Peyer's patch (tissue), 4 donors: ENCODE data around the gene MYMX.

Source experiments
- CTCF ChIP-seq, 6 experiments: fragments of 450-650 bp in 4 of 6; fragments of 200-600 bp in 2 of 6; sonication (generic) in 1 of 6; IDR thresholded peaks; one replicate each; pipeline ENCODE4 v1.5.1; 2017 to 2019; ENCODE audit warnings: antibody characterized with exemption in 6 of 6, mild to moderate bottlenecking in 3 of 6, moderate library complexity in 1 of 6
- POLR2A ChIP-seq, 2 donors: fragments of 450-650 bp; IDR thresholded peaks; one replicate each; pipeline ENCODE4 v1.5.1; 2017; ENCODE audit warnings: antibody characterized with exemption in 2 of 2, mild to moderate bottlenecking in 2 of 2, moderate library complexity in 2 of 2

- TF ChIP-seq POLR2A (IDR thresholded peaks at IDR 0.05): no peak
- no peak for TF ChIP-seq CTCF (IDR thresholded peaks at IDR 0.05)
Measured at GRCh38 chr6:44192428-44193041, 24.2 kb upstream of the MYMX start.
